GM19468 (cell line): ENCODE data around the gene SAP30.

Experiments used
- ATAC-seq: cut with Tn5 transposase; IDR thresholded peaks from one replicate; pipeline ENCODE4 v1.9.1; 2021; ENCODE audit warnings: mild to moderate bottlenecking, moderate library complexity, moderate number of reproducible peaks; ENCODE audit not compliant: unreplicated experiment; ENCODE audit errors: extremely low read depth

SAP30 gene, protein sequence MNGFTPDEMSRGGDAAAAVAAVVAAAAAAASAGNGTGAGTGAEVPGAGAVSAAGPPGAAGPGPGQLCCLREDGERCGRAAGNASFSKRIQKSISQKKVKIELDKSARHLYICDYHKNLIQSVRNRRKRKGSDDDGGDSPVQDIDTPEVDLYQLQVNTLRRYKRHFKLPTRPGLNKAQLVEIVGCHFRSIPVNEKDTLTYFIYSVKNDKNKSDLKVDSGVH

DNA sequence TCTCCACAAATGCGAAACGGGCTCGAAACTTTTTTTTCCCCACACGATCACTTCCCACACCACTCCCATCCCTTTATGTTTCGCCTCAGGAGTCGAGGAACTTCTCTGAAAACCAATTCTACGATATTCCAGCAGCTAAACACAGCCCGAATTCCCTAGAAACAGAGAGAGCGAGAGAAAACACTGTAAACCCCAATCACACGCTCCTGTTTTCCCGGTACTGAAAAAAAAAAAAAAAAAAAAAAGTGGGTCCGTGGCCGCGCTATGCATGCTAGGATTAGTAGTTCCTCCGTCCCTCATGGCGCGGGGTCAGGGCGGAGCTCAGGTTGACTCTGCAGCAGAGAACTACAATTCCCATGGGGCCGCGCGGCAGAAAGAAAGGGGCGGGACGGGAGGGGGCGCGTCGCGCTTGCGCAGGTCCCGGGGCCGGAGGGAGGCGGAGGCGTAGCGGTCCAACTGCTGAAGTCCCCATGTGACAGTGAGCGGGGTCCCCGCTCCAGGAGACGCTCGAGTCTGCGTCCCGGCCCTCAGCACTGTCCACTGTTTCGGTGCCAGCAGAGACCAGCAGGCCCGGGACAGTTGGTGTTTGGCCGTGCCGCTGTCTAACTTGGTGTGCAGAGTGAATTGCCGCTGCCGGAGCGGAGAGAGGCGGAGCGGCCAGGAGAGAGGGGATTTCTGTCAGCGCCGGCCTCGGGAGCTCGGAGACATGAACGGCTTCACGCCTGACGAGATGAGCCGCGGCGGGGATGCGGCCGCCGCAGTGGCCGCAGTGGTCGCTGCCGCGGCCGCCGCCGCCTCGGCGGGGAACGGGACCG lies at the start of gene SAP30:
Gene SAP30 (plus strand): TSS at position 478 of the 815 bp plus-strand sequence. CDS start 229 bp downstream, at position 707.
- peak; percentile 59 for ATAC-seq

DNA sequence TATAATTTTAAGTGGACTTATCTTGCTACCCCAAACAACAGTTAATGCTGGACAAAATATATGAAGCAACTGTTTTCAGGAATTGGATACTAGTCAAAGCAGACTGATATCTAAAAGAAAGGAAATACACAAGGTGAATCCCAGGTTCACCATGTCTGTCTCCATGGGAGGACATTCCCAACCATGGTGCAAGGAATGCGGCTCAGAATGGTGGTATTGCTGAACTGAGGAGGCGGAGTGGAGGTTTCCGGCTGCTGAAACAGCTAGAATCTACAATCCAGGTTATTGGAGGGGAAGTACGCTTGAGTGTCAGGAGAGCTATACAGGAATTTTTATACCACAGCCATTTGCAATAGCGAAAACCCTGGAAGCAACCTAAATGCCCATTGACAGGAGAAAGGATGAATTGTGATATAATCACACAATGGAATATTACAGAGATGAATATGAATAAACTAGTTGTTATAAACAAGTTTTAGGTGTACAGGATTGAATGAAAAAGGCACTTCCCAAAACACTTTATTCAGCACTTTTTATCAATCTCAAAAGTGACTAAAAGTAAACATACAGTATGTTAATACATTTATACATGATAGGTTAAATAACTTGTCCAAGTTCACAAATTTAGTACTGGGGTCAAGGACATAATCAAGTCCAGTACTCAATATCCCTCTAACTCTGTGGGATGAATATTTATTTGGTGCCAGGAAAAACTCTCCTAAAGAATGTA lies 45.6 kb upstream of the SAP30 start:
- no peak for ATAC-seq

DNA sequence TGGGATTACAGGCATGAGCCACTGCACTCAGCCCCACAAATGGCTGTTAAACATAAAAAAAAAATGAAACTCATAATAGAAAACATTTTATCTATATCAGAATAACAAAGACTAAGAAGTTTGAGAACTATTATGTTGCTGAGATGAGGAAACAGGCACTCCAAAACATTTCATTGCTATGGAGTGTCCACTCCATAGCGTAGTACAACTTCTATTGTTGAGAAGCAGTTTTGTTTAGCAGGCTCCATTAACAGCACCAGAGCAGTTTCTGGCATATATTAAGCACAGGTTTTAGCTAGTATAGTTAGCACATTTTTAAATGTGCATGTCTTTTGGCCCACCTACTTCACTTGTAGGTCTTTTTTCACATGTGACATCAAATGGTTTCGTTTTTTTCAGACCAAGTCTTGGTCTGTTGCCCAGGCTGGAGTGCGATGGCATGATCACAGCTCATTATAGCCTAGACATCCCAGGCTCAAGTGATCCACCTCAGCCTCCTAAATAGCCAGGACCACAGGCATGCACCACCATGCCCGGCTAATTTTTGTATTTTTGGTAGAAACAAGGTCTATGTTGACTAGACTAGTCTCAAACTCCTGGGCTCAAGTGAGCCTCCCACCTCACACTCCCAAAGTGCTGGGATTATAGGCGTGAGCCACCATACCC lies 42.4 kb upstream of the SAP30 start:
- ATAC-seq = no peak

DNA sequence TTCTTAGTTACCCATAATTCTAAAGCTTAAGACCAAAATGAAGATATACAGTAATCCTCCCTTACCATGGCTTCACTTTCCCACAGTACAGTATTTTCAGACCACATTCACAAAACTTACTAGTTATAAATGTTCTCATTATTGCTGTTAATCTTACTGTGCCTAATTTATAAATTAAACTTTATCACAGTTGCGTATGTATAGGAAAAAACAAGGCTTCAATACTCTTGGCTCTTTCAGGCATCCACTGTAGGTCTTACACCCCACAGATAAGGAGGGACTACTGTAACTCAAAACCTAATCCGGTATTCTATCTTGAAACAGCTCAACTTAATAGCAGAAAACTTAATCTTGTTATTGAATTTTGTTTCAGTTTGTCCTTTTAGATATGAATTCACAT lies 40.2 kb upstream of the SAP30 start:
- ATAC-seq = no peak

DNA sequence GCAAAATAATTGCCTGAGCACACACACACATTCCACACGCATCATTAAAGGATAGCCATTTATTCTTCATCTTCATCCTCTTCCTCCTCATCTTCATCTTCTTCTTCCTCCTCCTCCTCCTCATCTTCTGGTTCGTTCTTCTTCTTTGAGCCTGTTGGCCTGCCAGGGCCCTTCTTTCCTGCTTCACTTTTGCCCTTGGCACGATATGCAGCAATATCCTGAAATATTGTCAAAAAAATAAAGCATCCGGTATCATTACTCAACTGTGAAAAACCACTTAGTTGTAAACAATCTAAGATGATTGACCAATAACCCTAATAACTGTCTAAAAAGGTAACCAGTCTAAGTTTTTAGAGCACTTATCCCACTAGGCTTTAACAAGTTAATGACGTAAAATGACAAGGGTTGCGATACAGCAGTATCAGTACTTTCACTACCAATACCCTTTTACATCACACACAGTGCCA lies 38.7 kb upstream of the SAP30 start:
- ATAC-seq = no peak

DNA sequence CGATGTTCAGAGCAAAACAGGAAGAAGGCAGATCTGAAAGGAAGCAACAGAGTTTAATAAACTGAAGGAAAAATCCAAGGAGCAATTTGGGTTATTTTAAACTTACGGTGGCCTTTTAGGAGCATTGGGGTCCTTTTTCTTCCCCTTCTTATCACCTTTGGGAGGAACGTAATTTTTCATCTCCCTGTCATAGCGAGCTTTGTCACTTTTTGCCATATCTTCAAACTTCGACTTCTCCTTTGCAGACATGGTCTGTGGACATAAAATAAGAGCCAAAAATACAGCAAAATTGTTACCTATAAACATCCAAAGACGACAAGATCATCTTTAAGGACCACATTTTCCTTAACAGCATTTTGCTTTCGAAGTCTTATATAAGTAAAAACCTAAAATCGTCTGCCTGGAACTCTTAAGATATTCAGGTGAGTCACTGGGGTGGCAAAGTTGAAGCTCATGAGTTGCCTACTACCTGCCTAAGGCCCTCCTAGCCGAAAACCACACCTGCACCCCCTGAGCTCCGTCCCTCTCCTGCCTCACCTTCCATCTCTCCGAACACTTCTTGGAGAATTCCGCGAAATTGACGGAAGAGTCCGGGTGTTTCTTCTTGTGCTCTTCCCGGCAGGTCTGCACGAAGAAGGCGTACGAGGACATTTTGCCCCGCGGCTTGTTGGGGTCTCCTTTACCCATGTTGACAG lies 37.6 kb upstream of the SAP30 start:
- no peak for ATAC-seq

DNA sequence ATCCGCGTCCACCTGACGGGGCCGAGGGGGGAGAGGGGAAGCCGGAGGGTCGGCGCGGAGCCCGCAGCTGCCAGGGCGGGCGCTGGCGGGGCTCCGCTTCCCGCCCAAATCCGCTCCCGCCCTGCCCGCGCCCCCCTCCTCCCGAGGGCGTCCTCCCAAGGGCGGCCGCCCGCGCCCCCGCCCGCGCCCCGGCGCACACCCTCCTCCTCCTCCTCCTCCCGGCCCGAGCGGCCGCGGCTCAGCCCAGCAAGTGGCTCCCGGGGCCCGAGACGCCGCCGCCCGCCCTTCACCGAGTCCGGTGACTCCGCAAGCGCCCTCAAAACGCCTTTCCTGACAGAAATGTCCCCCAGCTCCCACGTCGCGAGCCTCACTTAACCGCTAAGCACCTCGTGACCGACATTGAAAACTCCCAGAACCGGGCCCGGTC lies 37.1 kb upstream of the SAP30 start:
- ATAC-seq = no peak

DNA sequence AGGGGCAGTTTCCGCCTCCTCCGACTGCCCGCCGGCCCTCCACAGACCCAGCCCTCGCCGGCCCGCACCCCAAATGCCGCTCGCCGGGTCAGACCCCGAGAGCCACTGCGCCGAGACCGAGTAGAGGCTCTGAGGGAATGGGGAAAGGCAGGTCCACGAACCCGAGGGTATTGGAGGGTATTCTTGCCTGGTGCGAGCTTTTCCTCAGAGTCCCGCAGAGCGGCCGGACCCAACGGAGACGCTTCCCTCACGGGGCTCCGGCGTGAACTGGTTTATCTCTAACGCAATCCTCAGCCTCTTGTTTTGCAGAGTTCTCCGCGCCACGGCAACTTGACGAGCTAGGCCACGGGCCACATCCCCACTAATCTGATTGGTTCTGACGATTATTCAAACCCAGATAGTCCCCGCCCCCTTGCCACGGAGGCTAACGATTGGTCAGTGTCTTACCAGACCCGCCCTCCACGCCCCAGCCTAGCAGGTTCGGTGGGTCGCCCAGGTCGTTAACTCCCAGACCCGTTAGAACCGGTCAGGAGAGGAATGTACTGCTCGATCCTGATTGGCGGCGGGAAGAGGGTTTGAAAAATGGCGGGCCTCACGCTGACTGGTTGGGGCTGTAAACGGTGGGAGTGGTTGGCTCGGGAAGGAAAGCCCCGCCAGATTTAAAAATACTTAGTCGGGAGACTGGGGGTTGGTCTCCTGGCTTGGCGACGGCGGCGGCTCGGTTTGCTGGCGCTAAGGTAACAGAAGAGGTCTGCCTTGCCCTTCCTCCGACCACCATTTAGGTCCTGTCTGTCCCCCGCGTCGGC lies 36.5 kb upstream of the SAP30 start, which contains the start of gene HMGB2:
Gene HMGB2 (minus strand): TSS at position 274 of the 806 bp plus-strand sequence. CDS start 709 bp downstream, outside the sequence.
- peak; percentile 93 for ATAC-seq

DNA sequence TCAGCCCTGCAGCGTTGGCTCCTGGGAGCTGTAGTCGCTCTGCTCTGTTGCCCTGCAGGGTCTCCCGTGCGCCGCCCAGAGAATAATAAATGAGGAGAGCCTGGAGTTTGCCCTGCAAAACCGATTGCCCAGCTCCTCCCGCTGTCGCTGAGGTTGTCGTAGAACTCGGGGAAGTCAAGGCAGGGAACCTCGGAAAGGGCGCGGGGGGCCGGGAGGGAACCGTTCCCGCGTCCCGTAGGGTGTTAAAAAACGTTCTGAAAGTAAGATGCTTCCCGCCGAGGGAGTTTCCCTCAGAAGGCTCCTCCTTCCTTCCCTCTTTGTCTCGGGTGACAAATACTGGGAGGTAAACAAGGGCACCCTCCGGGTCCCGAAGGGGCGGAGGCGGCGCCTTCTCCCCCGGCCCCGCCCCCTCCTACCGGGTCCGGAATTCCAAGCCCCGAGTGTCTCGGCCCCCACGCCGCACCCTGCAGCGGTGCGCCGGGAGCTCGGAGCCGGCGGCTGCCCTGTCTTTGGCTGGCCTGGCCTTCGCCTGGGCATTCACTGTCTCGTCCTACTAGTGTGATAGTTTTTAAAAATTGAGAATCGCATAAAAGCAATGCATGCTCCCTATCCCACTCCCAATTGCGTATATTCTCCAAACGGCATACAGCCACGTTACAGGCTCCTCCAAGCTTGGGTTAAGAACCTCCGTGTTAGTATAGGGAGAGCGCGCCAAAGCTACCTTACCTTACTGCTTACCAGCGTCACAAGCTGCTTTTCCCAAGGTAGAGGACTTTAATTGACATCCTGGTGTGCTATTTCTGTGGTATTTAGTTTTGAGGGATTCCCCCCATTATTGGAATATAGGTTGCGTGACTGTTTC lies 35.6 kb upstream of the SAP30 start:
- peak; percentile 9 for ATAC-seq

DNA sequence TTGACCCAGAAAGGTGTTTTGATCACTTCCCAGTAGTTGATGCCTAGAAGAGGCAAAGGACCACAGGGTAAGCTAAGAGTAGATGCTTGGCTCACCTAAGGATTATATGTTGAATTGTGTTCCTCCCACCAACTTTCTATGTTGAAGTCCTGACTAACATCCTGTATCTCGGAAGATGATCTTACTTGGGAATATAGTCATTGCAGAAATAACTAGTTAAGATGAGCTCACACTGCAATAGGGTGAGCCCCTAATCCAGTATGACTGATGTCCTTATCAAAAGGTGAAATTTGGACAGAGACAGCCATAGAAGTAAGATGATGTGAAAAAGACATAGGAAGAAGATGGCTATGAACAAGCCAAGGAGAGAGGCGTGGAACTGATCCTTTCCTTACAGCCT lies 33.3 kb upstream of the SAP30 start:
- no peak for ATAC-seq

DNA sequence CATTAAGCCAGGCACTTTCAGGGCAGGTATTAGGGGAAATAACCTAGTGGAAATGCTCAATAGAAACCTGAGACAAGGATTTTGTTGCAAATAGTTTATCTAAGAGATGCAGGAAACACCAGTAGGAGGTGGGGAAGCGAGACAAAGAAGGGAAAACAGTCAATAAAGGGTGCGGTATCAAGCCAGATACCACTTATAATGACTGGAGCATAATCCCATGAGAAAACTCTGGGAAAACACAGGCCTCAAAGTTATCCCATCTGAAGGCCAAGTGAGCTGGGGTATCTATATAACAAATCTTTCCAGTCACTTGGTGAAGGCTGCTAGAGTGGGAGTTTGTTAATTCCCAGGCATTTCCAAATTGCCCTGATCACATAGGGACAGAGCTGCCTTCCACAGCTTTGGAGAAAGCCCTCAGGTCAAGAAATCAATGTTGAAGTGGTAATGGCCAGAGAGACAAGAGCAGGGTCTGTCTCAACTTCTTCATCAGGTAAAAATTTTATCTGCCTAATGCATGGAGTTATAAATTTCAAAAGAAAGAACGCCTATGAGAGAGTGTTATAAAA lies 26.8 kb upstream of the SAP30 start:
- ATAC-seq = no peak

DNA sequence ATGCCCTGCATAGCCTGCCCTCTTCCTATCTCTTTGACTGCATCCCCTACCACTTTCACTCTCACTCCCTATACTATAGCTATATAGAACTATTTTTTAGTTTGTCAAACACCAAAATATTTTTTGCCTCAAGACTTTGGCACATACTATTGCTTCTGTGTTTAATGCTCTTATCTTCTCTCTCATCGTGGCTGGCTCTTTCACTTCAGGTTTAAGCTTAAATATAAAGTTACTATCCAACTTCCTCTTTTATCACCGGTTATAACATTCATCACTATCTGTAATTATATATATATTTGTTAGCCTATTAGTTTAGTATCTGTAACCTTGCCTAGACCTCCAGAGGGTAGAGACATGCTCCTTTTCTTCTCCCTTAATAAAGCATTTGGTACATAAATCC lies 25.1 kb upstream of the SAP30 start:
- ATAC-seq = no peak

DNA sequence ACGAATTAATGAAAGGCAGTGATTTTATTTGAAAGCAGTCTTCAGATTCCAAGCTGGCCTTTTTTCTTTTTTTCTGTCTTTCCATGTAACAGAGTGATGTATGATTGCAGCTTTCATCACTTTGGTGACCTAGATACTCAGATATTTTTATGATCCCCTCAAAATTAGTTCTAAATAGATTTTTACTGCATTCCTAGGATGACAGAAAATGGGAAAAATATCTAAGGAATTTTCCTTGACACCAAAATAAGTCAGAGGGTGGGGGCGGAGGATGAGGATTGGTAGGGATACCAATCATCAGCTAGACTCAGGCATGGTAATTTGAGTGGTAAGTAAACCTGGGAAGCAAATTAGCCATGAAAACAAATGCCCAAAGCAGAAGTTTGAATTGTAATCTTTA lies 24.7 kb upstream of the SAP30 start:
- ATAC-seq = no peak

DNA sequence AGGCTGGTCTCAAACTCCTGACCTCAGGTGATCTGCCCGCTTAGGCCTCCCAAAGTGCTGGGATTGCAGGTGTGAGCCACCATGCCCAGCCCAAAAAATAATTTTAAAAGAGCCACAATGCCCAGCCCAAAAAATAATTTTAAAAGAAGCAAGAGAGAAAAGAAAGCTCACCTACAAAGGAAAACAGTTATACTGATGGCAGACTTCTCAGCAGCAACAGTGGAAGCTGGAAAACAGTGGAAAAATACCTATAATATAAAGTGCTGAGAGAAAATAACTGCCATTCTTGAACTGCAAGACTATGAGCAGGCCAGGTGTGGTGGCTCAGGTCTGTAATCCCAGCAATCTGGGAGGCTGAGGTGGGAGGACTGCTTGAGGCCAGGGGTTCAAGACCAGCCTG lies 23.3 kb upstream of the SAP30 start:
- ATAC-seq = no peak

DNA sequence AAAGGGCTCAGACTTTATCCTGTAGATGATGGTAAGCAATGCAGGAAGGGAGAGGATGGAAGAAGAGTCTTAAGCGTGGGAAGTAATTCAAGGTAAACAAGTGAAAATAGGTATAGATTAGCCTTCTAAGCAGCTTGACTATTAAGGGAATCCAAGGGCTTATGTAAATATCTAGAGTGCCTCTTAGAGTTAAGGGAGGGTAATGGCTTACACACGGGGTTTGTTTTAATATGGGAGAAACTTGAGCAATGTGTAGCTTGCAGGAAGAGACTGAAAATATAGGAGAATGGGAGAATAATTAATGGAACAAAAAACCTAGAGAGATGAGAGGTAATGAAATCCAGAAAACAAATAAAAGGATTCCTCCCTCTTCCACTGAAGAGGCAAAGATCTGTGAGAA lies 12.8 kb upstream of the SAP30 start:
- ATAC-seq = no peak

DNA sequence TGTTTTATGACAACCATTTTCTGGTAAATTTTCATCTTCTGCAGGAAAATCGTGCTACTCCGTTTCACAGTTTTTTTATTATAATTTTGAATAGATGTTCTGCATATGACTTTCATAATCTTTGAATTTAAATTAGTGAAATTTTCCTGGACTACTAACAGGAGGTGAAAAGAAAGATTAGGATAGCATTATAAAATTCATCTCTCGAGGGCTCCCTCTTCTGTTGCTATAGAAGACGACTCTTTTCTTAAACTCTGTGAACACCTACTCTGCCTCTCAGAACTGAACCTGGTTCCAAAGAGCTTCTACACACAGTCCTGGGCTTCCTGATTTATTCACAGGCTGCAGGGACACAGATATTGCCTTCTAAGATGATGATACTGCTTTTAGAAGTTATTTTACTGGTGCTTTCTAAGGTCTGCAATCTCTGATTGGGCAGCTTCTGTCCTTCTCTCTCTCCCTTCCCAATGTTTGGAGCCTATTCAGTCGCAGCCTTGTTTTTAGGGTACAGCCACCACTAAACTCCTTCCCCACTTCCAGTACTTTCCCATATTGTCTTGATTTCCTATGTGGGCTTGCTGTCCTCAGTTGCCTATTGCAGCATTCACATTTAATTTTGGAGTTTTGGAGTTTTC lies 10.1 kb upstream of the SAP30 start:
- ATAC-seq = no peak

DNA sequence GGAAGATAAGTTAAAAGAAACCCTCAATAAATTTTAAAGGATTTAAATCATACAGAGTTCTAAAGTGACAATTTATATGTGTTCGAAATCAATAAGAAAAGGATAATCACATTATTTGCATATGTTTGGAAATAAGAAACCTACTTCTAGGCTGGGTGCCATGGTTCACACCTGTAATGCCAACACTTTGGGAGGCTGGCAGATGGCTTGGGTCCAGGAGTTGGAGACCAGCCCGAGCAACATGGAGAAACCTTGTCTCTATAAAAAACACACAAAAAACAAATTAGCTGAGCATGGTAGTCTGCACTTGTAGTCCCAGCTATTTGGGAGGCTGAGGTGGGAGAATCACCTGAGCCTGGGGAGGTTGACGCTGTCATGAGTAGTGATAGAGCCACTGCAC lies 8.1 kb upstream of the SAP30 start:
- ATAC-seq = no peak
